GM21717 (cell line): Measurements from ENCODE around the gene CSRNP3.

Source experiments
- ATAC-seq: cut with Tn5 transposase; IDR thresholded peaks from one replicate; pipeline ENCODE4 v1.9.1; 2021; ENCODE audit warnings: mild to moderate bottlenecking, moderate library complexity; ENCODE audit not compliant: unreplicated experiment

The CSRNP3 gene

DNA sequence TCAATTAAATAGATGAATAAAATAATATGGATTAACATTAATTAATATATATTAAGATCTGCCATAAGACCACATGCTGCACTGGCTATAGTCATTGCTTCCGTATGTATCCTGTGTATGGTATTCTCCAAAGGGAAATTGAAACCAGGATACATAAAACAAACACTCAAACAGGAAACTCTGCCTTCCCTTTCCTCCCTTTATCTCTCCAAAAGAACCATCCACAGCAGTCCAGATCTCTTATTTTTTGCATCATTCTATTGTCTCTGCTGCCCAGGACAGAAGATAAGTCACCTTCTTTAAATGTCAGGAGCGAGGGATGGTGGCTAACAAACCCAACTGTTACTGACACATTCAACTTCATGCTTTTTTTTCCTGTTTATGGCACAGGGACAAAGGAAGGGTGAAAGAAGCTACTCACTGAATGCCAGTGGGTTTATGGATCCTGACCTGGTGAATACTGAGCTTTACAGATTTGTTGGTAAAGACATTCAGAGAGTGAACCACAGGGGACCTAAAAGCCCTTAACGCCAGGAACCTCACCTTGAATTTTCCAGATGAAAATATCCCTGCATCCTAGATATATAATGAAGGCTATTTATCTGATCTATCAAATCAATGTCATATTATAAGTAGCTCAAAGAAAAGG, 67.5 kb downstream of the CSRNP3 start:
- ATAC-seq = no peak

DNA sequence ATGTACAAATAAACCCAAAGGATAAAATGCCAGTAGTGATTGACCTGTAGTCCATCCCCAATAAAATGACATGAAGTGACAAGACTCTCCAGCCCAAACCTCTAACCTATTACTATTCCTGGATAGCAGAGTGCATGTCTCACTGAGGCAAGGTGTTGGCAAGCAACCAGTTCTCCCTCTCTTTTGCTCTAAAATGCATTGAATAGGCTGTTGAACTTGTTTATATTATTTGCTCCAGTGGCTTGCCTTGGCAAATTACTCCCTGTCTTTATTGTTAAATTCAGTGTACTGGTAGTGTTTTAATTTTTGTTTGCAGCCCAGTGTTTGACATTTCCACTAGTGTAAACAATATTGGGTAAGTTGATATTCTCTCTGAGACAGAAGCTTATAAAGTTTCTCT, 70.5 kb downstream of the CSRNP3 start:
- no peak for ATAC-seq

DNA sequence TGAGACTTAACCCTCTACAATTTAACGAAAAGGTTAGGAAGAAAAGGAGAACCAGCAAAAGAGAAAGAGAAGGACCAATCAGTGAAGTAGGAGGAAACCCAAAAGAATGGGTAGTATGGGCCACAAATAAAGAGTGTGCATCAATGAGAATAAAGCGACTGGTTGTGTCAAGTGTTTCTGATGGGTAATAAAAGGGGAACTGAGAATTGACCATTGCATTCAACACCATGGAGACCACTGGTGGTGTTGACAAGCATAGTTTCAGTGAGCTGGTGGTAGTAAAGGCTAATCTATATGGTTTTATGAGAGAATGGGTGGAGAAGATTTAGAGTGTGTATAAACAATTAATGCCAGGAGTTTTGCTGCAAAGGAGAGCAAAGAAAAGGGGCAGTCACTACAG, 75.4 kb downstream of the CSRNP3 start:
- ATAC-seq = peak; percentile 84

DNA sequence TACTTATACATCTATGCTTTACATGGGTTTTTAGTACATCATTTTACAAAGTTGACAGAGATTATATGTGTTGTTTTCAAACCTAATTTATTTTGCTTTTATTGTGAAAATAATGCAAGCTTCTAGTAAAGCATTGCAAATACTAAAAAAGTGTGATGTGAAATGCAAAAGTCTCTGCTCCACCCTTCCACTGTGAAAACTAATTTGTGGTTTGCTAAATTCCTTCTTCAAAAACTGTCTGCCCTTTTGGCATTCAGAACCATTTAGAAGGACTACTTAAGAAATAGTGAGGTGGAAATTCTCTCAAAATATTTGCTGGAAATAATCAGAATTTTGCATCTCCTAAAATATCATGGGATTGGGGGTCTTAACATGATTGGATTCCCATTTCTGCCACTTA, 78.4 kb downstream of the CSRNP3 start:
- ATAC-seq = no peak

DNA sequence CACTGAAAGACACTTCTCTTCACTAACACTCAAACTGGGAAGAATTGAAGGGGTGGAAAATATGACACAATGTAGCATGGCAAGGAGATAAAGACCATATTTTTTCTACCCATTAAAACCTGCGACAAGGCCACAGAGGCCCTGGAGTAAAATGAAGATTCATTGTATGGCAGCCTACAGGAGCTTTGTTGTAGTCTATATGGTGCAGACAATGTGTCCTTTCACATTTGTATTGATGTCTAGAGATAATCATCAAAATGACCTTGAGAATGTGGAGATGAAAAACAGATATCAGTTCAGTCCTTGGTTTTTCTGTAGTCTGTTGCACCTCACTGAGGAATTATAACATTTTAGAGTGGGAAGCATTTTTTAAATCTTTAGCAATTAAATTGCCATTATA, 80.1 kb downstream of the CSRNP3 start:
- no peak for ATAC-seq

DNA sequence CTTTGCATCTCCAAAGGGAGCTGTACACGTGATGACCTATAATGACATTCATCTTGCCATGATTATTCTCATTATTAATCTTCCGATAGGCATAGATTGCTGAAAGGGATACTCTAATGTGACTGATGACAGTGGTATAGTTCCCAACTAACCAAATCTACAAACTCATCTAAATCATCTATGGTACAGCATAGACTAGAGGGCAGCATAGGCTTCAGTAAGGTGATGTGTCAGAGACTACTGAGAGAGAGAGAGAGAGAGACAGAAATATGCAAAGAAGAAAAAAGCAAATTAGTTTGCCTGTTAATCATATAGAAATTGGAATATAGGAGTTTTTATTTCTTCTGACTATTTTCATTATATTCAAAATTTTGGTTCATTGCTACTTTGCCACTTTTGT, 89.3 kb downstream of the CSRNP3 start:
- no peak for ATAC-seq

DNA sequence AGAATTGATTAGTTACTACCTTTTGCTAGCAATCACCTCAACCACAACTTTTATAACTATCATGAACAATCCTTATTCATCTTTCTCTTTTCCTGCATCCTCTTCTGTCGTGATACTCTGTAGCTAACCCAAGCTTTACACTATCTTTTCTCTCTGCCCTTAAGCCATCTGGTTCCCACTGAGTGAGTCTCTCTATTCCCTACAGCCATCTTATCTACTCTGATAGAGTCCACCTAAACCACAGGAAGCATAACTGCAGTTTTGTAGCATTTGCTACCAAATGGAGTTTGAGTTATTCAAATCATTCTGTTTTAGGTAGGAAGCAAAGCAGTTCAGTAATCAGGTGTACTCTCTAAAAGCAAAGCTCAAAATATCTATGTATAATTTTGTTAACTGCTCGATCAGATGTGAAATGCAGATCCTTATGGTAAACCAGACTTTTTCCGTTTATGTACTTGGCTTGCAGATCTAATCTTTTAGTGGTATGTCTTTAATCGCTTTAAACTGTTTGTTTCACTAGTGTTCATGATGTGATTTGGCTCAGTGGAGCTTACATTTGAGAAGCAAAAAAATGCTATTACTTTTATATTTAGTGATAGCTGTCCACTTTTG, 91.0 kb downstream of the CSRNP3 start:
- ATAC-seq = no peak

DNA sequence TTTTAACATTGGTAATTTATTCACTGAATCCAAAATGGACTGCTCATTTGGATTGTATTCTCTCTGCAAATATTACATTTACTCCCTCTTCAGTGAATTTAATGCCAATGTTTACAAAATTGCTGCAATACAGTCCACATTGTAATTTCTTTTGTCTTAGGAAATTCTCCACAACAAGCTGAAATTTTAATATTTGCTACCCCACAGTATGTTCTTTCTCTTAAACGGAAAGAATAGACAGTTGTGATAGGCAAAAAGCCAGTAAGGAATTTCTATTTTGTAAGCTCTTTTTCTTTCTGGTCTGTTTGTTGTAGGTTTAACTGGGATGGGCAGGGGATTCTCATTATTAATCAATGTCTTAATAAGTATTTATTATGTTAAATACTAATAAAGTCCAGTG, 92.0 kb downstream of the CSRNP3 start:
- ATAC-seq = no peak

DNA sequence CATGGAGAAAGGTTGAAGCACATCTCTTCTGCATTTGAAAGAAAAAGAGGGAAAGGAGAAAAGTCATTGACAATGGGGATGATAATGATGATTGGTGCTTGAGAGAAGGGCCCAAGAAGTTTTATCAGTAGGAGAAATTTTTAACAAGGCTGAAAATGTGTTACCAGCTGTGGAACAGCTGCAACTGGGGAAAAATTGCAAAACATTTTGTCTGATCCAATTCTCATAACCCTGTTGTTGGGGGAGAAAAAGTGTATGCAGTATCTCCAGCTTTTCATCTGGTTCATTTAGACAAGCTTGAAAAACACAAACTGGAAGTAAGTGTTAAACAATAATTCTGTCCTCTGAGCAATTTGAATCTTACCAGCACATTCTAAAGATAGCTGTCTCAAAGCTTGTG, 92.7 kb downstream of the CSRNP3 start:
- no peak for ATAC-seq

DNA sequence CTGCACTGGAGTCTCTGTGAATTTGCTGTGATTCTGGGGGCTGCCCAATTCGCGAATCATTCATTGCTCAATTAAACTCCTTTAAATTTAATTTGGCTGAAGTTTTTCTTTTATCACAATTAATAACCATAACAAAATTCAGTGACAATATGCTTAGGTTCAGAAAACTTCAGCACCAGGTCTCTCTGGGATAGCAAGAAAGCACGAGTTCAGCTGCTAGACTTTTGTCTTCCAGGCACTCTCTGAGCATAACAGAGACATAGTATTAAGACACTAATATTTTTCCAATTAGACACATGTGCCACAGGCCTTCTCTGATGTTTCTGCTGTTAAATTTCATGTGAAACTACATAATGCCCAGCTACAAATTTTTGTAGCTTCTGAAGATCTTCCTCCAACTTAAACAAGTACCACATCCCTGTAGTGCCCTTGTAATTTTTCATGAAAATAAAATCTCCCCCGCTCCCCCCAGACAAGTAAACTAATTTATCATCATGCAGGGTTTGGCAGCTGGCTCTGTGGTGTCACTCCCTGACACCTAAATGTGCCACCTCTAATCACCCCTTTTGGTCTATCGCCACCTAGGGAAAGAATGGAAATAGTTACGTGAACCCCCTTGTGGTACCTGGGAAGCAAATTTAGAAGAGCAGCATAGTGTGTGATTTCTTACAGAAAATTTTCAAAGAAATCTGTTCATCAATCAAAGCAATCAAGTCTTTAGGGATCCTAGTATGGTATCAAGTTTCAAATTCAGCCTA, 94.1 kb downstream of the CSRNP3 start:
- no peak for ATAC-seq

DNA sequence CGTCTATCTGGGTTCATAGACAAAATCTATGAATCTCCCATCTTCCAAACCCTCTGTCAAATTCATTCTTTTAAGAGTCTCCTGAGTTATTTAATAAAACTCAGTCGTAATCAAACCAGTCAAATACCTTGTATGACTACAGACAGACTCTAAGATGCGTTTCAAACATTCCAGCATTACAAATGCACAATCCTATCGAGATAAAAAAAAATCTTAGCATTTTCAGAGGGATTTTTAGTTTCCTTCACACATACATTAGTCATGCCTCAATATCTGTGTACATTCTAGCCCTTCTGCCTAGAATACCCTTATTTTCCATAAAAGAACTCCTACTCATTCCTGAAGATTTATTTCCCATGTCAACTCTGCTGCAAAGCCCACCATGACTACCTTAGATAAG, 96.5 kb downstream of the CSRNP3 start:
- ATAC-seq = no peak

DNA sequence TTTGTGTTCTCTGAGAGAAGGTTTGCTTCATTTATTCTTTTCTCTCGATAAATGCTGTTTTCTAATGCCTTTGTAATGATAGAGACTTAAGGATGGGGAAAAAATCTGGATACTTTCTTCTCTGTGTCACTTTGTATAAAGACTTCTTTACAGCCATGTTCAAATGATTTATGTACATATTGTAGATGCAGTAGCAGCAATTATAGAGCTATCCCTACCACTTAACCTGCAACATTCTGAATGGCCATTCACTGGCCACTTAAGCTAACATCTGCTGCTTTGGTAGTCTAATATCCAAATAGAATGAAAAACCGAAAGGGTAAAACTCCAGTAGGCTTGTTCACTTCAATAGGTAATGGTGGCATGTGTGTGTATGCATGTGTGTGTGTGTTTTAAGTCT, 97.8 kb downstream of the CSRNP3 start:
- no peak for ATAC-seq

DNA sequence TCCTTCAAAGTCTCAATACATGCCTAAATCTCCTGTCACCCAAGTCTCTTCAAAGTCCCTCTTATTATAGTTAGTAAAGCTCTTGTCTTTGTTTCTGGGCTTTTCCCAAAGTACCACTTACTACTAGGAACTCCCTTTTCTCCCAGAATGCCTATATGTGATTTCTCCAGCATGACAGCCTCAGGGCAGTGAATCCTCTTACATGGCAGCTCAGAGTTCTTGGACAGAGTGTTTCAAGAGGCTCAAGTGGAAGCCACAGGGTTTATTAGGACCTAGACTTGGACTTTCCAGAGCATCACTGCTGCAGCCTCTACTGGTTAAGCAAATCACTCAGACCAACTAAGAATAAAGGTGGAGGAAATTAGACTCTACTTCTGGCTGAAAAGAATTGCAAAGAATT, 98.9 kb downstream of the CSRNP3 start:
- no peak for ATAC-seq

DNA sequence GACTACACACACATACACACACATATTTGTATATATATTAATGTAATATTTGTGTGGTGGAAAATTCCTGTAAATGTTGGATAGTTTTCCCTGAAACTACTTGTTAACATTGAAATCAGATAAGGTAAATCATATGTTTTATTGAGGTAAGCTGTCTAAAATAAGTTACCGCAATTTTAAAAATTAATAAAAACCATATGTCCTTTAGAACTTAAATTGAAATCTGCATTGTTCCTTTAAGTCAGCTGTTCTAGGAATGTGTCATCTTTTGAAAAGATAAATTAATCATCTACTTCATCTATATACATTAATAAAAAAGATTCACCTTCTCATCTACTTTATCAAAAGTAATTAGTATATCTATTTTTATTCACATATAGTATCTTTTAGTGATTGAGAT, 102.0 kb downstream of the CSRNP3 start:
- no peak for ATAC-seq

DNA sequence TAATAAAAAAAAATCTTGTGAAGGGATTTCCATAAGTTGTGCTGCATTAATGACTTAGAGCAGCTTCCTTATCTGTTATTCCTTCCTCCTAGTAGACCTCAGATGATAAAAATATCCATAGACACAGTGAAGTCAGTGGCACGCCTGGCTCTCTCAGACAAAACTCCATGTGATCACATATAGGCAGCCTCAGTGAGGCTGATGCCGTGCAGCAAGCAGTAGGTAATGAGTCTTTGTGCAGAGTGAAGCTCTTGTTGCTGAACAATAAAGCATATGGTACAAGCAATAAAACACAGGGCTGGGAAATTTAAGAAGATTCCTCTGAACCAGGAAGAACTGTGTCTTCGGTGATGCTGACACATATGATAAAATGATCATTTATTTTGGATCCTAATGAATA, 102.7 kb downstream of the CSRNP3 start:
- ATAC-seq = no peak

DNA sequence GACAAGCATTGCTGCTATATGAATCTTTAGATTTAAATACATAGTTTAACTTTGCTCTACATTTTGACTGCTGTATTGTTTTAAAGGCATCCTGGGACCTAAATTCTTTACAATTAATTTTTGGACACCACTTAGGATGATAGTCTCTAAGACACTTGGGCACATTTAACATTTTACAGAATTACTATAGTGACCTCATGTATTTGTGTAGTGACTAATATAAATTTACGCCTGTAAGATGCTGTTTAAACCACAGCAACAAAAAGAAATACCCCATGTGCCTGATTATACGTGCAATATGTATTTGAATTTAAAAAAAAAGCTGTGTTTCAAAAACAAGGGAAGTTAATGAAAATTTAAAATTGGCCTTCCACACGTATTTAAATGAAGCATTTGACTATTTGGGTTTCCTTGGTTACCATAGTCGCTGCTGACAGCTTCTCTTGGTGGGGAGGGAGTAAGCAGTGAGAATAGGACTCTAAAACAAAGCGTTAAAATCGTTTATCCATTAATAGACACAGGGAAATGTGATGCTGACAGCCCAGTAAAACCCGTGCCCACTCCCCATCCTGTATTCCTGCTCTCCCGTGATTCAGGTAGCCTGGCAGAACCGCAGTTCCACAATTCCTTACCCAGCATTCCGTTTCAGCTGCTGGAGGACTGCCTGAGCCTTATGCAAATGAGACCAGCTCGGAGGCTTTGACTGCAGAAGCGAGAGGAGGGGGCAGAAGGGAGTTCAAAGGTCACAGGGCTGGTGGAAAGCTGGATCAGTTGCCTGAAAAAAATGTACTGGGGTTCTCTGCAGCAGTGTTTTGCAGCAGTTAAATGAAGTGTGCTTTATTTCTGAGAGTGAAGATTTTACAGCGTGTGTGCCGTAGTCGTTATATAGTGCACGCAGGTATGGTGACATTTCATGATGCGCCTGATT, 104.3 kb downstream of the CSRNP3 start:
- ATAC-seq = no peak

DNA sequence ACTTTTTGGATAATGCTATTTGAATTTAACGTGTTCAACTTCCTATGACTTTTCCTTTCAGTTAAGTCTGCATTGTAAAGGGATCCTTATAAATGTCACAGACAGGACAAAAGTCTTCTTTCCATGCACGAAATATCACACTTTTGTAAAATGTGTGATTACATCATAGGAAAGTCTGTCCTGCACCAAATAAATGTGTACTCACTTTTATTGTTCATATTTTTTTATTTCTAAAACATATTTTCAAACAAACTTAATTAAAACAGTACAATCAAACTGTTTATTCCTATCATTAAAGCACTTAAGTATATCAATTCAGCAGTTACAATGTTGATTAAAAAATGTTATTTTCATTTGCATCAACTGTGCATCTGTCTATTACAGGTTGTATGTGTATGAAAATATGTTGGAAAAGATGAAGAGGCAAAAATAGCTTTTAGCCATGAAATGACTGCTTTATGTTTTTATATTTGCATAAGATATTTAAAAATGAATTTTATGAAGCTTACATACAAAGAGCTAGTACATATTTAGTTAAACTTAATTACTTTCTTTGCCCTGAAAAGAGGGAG, 105.6 kb downstream of the CSRNP3 start:
- ATAC-seq = no peak

DNA sequence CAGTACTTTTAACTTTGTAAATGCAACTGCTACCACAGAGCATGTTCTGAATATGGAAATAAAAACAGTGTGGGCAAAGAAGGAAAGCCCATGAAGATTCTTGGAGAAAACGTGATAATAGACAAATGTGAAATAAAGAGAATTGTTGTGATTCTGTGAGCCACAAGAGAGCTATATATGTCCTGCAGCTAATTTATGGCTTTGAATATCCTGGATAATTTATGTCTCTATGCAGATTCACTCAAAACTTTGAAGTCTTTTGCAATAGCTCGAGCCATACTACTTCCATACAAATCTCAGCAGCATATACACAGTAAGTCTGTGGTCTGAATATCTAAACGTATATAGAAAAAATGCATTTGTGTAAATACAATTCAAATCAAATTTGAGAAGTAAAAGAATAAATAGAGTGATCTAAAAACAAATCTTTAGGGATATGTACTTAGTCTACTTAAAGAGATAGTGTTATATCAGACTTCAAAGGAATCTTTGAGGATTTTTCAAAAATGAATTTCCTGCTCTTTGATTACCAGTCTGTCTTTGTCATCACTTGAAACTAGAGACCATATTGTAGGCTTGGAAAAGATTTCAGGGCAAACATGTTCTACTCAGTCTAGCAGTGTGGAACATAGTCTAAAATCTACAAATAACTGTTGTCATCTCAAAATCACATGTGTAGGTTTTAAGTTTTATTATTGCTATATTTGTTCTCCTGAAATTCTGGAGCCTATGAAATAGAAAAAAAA, 107.1 kb downstream of the CSRNP3 start:
- no peak for ATAC-seq

DNA sequence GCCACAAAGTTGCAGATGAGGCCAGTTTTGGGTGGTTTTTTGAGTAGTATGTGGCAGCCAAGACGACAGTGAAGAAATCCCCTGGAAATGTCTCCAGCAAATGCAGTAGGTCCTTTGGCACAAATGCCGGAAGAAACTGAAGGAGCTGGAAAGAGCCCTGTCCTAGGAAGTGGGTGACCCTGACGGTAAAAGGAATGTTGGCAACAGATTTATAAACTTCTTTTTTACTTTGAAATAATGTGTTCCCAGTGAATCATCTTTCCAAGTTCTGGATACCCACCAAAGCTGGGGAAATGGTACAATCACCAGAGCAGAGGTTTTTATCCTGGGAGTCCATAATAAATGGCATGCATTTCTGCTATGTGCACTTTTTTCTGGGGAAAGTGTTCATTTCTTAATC, 112.9 kb downstream of the CSRNP3 start:
- no peak for ATAC-seq

DNA sequence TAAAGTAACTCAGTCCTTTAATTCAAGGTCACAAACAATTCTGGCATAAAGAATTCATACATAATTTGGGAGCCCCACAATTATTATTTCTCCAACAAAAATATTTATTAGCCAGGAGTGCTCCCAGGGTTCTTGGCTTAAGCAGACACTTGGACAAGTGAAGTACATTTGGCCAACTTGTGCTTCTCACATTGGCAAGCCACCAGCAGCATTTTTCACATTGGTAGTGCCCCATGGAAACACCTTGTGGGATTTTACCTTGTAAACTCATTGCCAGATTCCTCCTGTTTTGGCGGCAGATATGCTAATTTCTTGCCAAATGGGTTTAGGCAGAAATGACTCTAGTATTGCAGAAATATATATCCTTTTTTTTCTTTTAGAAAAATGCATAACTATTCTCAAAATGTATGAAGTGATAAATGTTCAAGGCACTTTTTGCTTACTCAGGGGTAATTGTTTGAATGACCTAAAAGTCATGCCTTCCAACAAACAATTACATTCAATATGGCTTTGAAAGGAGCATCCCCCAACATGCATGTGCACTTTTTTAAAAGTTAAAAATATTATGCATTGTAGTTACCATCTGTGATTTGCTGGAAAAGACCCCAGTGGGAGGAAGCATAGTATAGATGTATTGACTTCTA, 113.5 kb downstream of the CSRNP3 start:
- no peak for ATAC-seq
